ENCODE results near the gene CRIP3. TPM values are rescaled to one million over a fixed set of nuclear protein-coding genes. Genes with fewer than 3 reads are reported as not detected.

Gene CRIP3
- total RNA-seq, 1 experiment from 2014 or later: 2.3 TPM

- no peaks in the 10 kb centered on the region for H3K27me3 Mint-ChIP-seq (ENCODE audit: unreplicated experiment)
- no peaks in the 10 kb centered on the region for H3K9me3 Mint-ChIP-seq (ENCODE audit: low read depth, unreplicated experiment)
- H3K4me1 Mint-ChIP-seq (ENCODE audit: low read depth, unreplicated experiment): no peaks in the 10 kb centered on the region
- no peak for TF ChIP-seq CTCF (IDR thresholded peaks at IDR 0.05; ENCODE audit: unreplicated experiment)
- CTCF ChIA-PET: interaction anchor here (0.7 kb wide), 3 partner anchors 59 to 1825 kb away, joined by 4 to 5 read pairs (median 4); no protein-coding TSS in a partner anchor
- no peaks in the 10 kb centered on the region for H3K36me3 Mint-ChIP-seq (ENCODE audit: insufficient read depth, unreplicated experiment)
- DNase-seq: no peak
- no peak overlapping the region for H3K27ac Mint-ChIP-seq (ENCODE audit: unreplicated experiment)
- intact Hi-C loops (cut with micrococcal nuclease; ENCODE audit: unreplicated experiment): no loop called here
- no TSS peak for BruUV-seq (replicated peaks)
- no peak overlapping the region for H3K4me3 Mint-ChIP-seq (ENCODE audit: low read depth, unreplicated experiment)
Measured at GRCh38 chr6:43292763-43293318, 15.8 kb downstream of the CRIP3 start.

GRCh38 chr6:43292341-43292740 is 16.3 kb downstream of the CRIP3 start:
- no peaks in the 10 kb centered on the region for H3K4me1 Mint-ChIP-seq (ENCODE audit: low read depth, unreplicated experiment)
- no peaks in the 10 kb centered on the region for H3K36me3 Mint-ChIP-seq (ENCODE audit: insufficient read depth, unreplicated experiment)
- no peaks in the 10 kb centered on the region for H3K9me3 Mint-ChIP-seq (ENCODE audit: low read depth, unreplicated experiment)
- H3K4me3 Mint-ChIP-seq (ENCODE audit: low read depth, unreplicated experiment): no peak overlapping the region
- TF ChIP-seq CTCF (IDR thresholded peaks at IDR 0.05; ENCODE audit: unreplicated experiment): no peak
- no peak overlapping the region for H3K27ac Mint-ChIP-seq (ENCODE audit: unreplicated experiment)
- intact Hi-C loops (cut with micrococcal nuclease; ENCODE audit: unreplicated experiment): no loop called here
- CTCF ChIA-PET: interaction anchor here (0.7 kb wide), 3 partner anchors 59 to 1826 kb away, joined by 4 to 5 read pairs (median 4); no protein-coding TSS in a partner anchor
- DNase-seq: no peak
- BruUV-seq (replicated peaks): no TSS peak
- H3K27me3 Mint-ChIP-seq (ENCODE audit: unreplicated experiment): no peaks in the 10 kb centered on the region

- no peak overlapping the region for H3K4me3 Mint-ChIP-seq (ENCODE audit: low read depth, unreplicated experiment)
Measured at GRCh38 chr6:43291708-43292107, 16.9 kb downstream of the CRIP3 start.

GRCh38 chr6:43290905-43291355 is 17.7 kb downstream of the CRIP3 start:
- no peak overlapping the region for H3K27ac Mint-ChIP-seq (ENCODE audit: unreplicated experiment)
- no peaks in the 10 kb centered on the region for H3K36me3 Mint-ChIP-seq (ENCODE audit: insufficient read depth, unreplicated experiment)
- CTCF ChIA-PET: no interaction called here
- H3K9me3 Mint-ChIP-seq (ENCODE audit: low read depth, unreplicated experiment): no peaks in the 10 kb centered on the region
- intact Hi-C loops (cut with micrococcal nuclease; ENCODE audit: unreplicated experiment): no loop called here
- BruUV-seq (replicated peaks): no TSS peak
- no peaks in the 10 kb centered on the region for H3K27me3 Mint-ChIP-seq (ENCODE audit: unreplicated experiment)
- no peak for TF ChIP-seq CTCF (IDR thresholded peaks at IDR 0.05; ENCODE audit: unreplicated experiment)
- H3K4me1 Mint-ChIP-seq (ENCODE audit: low read depth, unreplicated experiment): no peaks in the 10 kb centered on the region
- no peak for DNase-seq
- H3K4me3 Mint-ChIP-seq (ENCODE audit: low read depth, unreplicated experiment): no peak overlapping the region

More at GRCh38 chr6:43291708-43292107, 16.9 kb downstream of the CRIP3 start:
- no TSS peak for BruUV-seq (replicated peaks)
- H3K4me1 Mint-ChIP-seq (ENCODE audit: low read depth, unreplicated experiment): no peaks in the 10 kb centered on the region
- no peak for TF ChIP-seq CTCF (IDR thresholded peaks at IDR 0.05; ENCODE audit: unreplicated experiment)
- H3K36me3 Mint-ChIP-seq (ENCODE audit: insufficient read depth, unreplicated experiment): no peaks in the 10 kb centered on the region
- intact Hi-C loops (cut with micrococcal nuclease; ENCODE audit: unreplicated experiment): no loop called here
- no peaks in the 10 kb centered on the region for H3K27me3 Mint-ChIP-seq (ENCODE audit: unreplicated experiment)
- CTCF ChIA-PET: no interaction called here
- no peak for DNase-seq
- no peak overlapping the region for H3K27ac Mint-ChIP-seq (ENCODE audit: unreplicated experiment)
- no peaks in the 10 kb centered on the region for H3K9me3 Mint-ChIP-seq (ENCODE audit: low read depth, unreplicated experiment)
